B cell (primary cell): Measurements from ENCODE around the gene TRIO. TPM values are rescaled to one million over a fixed set of nuclear protein-coding genes. Genes with fewer than 3 reads are reported as not detected.

Experiments
- ATAC-seq: fragments of 200-7000 bp; cut with Tn5 transposase; one replicate; pipeline ENCODE4 v1.10.0; 2021; ENCODE audit warnings: low read depth, mild to moderate bottlenecking, moderate number of reproducible peaks, moderate library complexity
- CTCF ChIA-PET: fragments of 350-600 bp; sonication (Branson Sonifier 250); formaldehyde crosslinking; loops from one replicate; lab custom pipeline; 2021; ENCODE audit warnings: antibody characterized with exemption, inconsistent platforms; lab: Charles Lee
- POLR2A ChIA-PET: fragments of 350-600 bp; sonication (Branson Sonifier 250); formaldehyde crosslinking; loops from one replicate; lab custom pipeline; 2021; ENCODE audit warnings: antibody characterized with exemption; lab: Charles Lee
- DNase-seq: peaks from one replicate; pipeline ENCODE4 v3.0.0; 2013
- H2AFZ ChIP-seq: 2 replicates; pipeline ENCODE4 v1.6.1; 2012; ENCODE audit warnings: mild to moderate bottlenecking, low read depth, low read length; ENCODE audit not compliant: insufficient read depth, poor library complexity, severe bottlenecking
- H3K27ac ChIP-seq, 2 donors: 1 replicate in 1 of 2; 2 replicates in 1 of 2; pipeline ENCODE4 v1.5.1; 2012 to 2013; ENCODE audit warnings: low read length in 2 of 2, mild to moderate bottlenecking in 2 of 2, moderate library complexity in 1 of 2
- H3K27me3 ChIP-seq, 4 experiments: fragments of 200-600 bp in 1 of 4; sonication (generic) in 1 of 4; replicated peaks in 1 of 4; 1 replicate in 2 of 4; 2 replicates in 2 of 4; pipeline versions ENCODE4 v1.6.1 to v1.7.0; 2013 to 2016; ENCODE audit warnings: low read length in 3 of 4, mild to moderate bottlenecking in 2 of 4, mixed read lengths in 1 of 4, moderate library complexity in 1 of 4; ENCODE audit not compliant: insufficient read depth in 4 of 4, control insufficient read depth in 3 of 4; ENCODE audit errors: control extremely low read depth in 1 of 4
- H3K36me3 ChIP-seq, 2 experiments: replicated peaks in 1 of 2; 1 replicate in 1 of 2; 2 replicates in 1 of 2; pipeline versions ENCODE4 v1.6.1 to v1.7.1; 2013; ENCODE audit warnings: low read length in 1 of 2; ENCODE audit not compliant: insufficient read depth in 2 of 2, control insufficient read depth in 1 of 2; ENCODE audit errors: control extremely low read depth in 1 of 2, extremely low read depth in 1 of 2
- H3K4me1 ChIP-seq, 2 donors: fragments of 200-600 bp in 1 of 2; sonication (generic) in 1 of 2; 1 replicate in 1 of 2; 2 replicates in 1 of 2; pipeline versions ENCODE4 v1.5.1 to v1.6.1; 2013 to 2017; ENCODE audit warnings: low read length in 2 of 2; ENCODE audit not compliant: control insufficient read depth in 2 of 2, insufficient read depth in 2 of 2
- H3K4me2 ChIP-seq: replicated peaks from 2 replicates; pipeline ENCODE3; 2012; ENCODE audit warnings: mild to moderate bottlenecking, low read depth, low read length; ENCODE audit not compliant: poor library complexity, severe bottlenecking
- H3K4me3 ChIP-seq, 5 experiments: fragments of 200-600 bp in 1 of 5; sonication (generic) in 1 of 5; 1 replicate in 3 of 5; 2 replicates in 2 of 5; pipeline versions ENCODE4 v1.5.1 to v1.7.0; 2011 to 2016; ENCODE audit warnings: low read length in 4 of 5, mild to moderate bottlenecking in 4 of 5, low read depth in 2 of 5, control low read depth in 1 of 5, moderate library complexity in 1 of 5; ENCODE audit not compliant: insufficient read depth in 1 of 5; ENCODE audit errors: control extremely low read depth in 1 of 5, extremely low read depth in 1 of 5
- H3K79me2 ChIP-seq: fragments of 200-600 bp; sonication (generic); one replicate; pipeline ENCODE4 v1.6.0; 2016; ENCODE audit warnings: low read length; ENCODE audit not compliant: control insufficient read depth, insufficient read depth
- H3K9ac ChIP-seq: fragments of 200-600 bp; sonication (generic); 2 replicates; pipeline ENCODE4 v1.6.1; 2017; ENCODE audit warnings: mild to moderate bottlenecking, low read length, moderate library complexity
- H3K9me3 ChIP-seq, 3 donors: one replicate each; pipeline versions ENCODE4 v1.6.1 to v1.7.1; 2013; ENCODE audit warnings: low read length in 2 of 3; ENCODE audit not compliant: control insufficient read depth in 2 of 3, insufficient read depth in 1 of 3; ENCODE audit errors: control extremely low read depth in 1 of 3
- H4K20me1 ChIP-seq: 2 replicates; pipeline ENCODE4 v1.6.0; 2012; ENCODE audit warnings: mild to moderate bottlenecking, low read length; ENCODE audit not compliant: insufficient read depth, control insufficient read depth, poor library complexity, severe bottlenecking
- H3K27ac Mint-ChIP-seq: one replicate; pipeline ENCODE4 v1.8.0; 2021; ENCODE audit warnings: mixed read lengths
- H3K27me3 Mint-ChIP-seq: one replicate; pipeline ENCODE4 v1.8.0; 2021; ENCODE audit warnings: mixed read lengths
- H3K4me1 Mint-ChIP-seq: one replicate; pipeline ENCODE4 v1.8.0; 2021; ENCODE audit warnings: mixed read lengths
- H3K4me3 Mint-ChIP-seq: one replicate; pipeline ENCODE4 v1.8.0; 2021; ENCODE audit warnings: mixed read lengths
- H3K9me3 Mint-ChIP-seq: one replicate; pipeline ENCODE4 v1.8.0; 2022; ENCODE audit warnings: mixed read lengths; ENCODE audit not compliant: insufficient read depth
- EZH2 ChIP-seq: IDR thresholded peaks from 2 replicates; pipeline ENCODE4 v1.6.1; 2012; ENCODE audit warnings: borderline replicate concordance, low read depth, mild to moderate bottlenecking, moderate library complexity, low read length; ENCODE audit not compliant: insufficient read depth, poor library complexity, severe bottlenecking
- whole genome bisulfite sequencing: methylation state at CpG from one replicate; pipeline ENCODE4 v1.1.5; 2013; ENCODE audit warnings: missing lambda C conversion rate; ENCODE audit not compliant: insufficient coverage; 5-methylcytosine and 5-hydroxymethylcytosine counted together
- intact Hi-C: fragments of 100-400 bp; cut with micrococcal nuclease; formaldehyde crosslinking; loops from one replicate; pipeline ENCODE4 v1.10.0; 2022
- polyA plus RNA-seq: library from polyadenylated mRNA; depleted of rRNA; stranded (reverse); fragments of >200 nt; gene quantifications from 2 replicates; pipeline ENCODE4 v1.2.3, GENCODE V29; 2012
- total RNA-seq, 2 donors: library from RNA; stranded (reverse); fragments of 120-200 nt in 1 of 2; gene quantifications; 1 replicate in 1 of 2; 2 replicates in 1 of 2; pipeline versions ENCODE4 v1.2.3 to v1.2.4, GENCODE V29; 2013 to 2022
- TF ChIP-seq, protein P1 (sequence below): fragments of 200-600 bp; IDR thresholded peaks from one replicate; pipeline ENCODE4 v1.8.0; 2022; ENCODE audit warnings: antibody characterized with exemption, mild to moderate bottlenecking

The TRIO gene
- total and polyA plus RNA-seq, 2 donors (not counting 1 experiment from before 2014, with no cell fraction given) = 90.5 to 479 TPM

GRCh38 chr5:14161825-14162556, 18.8 kb downstream of the TRIO start:
- Histone ChIP-seq H3K4me3 (no peak overlapping the region), H3K4me1 (peaks cover 17 to 40% of the 10 kb centered on the region in 2 donors), H3K4me2 (no peak overlapping the region), H4K20me1 (no peaks in the 10 kb centered on the region), H3K79me2 (peaks cover 100% of the 10 kb centered on the region), H2AFZ (no peak overlapping the region), H3K9ac (no peak overlapping the region), H3K9me3 (peaks cover 0 to 5% (median 3%) of the 10 kb centered on the region in 3 donors), H3K27ac (no peak overlapping the region), H3K27me3 (no peaks in the 10 kb centered on the region), H3K36me3 (no peaks in the 10 kb centered on the region)
- H3K27ac Mint-ChIP-seq = peak overlapping the region; percentile 8
- ChIA-PET CTCF (interaction anchor here (1.7 to 2.0 kb wide), 2 partner anchors 17 to 19 kb away, joined by 3 to 6 read pairs; partner anchors contain the start of gene TRIO), POLR2A (no interaction called here)
- H3K4me3 Mint-ChIP-seq = no peak overlapping the region
- no peak for DNase-seq
- no peaks in the 10 kb centered on the region for H3K9me3 Mint-ChIP-seq
- H3K4me1 Mint-ChIP-seq = peaks cover 71% of the 10 kb centered on the region
- no peak for TF ChIP-seq EZH2
- TF ChIP-seq, protein P1, sequence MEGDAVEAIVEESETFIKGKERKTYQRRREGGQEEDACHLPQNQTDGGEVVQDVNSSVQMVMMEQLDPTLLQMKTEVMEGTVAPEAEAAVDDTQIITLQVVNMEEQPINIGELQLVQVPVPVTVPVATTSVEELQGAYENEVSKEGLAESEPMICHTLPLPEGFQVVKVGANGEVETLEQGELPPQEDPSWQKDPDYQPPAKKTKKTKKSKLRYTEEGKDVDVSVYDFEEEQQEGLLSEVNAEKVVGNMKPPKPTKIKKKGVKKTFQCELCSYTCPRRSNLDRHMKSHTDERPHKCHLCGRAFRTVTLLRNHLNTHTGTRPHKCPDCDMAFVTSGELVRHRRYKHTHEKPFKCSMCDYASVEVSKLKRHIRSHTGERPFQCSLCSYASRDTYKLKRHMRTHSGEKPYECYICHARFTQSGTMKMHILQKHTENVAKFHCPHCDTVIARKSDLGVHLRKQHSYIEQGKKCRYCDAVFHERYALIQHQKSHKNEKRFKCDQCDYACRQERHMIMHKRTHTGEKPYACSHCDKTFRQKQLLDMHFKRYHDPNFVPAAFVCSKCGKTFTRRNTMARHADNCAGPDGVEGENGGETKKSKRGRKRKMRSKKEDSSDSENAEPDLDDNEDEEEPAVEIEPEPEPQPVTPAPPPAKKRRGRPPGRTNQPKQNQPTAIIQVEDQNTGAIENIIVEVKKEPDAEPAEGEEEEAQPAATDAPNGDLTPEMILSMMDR = no peak
- intact Hi-C loops = no loop called here
- H3K27me3 Mint-ChIP-seq = no peaks in the 10 kb centered on the region
- 88% methylated on average over 5 of the region's 7 CpGs for WGBS
- no peak for ATAC-seq
